Keratinocyte (primary cell): ENCODE measurements around the gene GDA.

Experiments used
- EZH2 ChIP-seq: IDR thresholded peaks from one replicate; pipeline ENCODE4 v1.6.1; 2012; ENCODE audit warnings: inconsistent platforms, mild to moderate bottlenecking, low read length, moderate library complexity
- TF ChIP-seq, protein P1 (sequence below), 3 experiments: IDR thresholded peaks in 1 of 3; conservative IDR thresholded peaks in 1 of 3; optimal IDR thresholded peaks in 1 of 3; 2 replicates in 2 of 3; 3 replicates in 1 of 3; pipeline versions ENCODE3 to v1.5.1; 2011; ENCODE audit warnings: low read length in 3 of 3, mild to moderate bottlenecking in 3 of 3, moderate library complexity in 2 of 3, control low read depth in 1 of 3, inconsistent platforms in 1 of 3; ENCODE audit not compliant: insufficient read depth in 2 of 3; ENCODE audit errors: extremely low read depth in 1 of 3

DNA sequence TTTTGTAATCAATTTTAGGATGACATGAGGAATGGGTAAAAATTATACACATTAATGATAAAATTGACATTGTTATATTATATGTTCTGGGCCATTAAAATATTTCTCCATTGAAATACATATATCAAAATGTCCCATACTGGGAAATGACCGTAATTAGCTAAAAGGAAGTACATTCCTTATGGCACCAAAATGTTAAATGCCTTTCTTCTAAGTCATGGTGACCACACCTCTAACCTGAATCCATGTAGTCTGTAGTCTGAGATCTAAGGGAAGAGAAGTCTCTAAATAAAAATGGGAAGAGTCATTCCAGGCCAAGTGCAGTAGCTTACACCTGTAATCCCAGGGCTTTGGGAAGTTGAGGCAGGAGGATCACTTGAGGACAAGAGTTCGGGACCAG, 10.0 kb upstream of the GDA start:
- TF ChIP-seq, protein P1, sequence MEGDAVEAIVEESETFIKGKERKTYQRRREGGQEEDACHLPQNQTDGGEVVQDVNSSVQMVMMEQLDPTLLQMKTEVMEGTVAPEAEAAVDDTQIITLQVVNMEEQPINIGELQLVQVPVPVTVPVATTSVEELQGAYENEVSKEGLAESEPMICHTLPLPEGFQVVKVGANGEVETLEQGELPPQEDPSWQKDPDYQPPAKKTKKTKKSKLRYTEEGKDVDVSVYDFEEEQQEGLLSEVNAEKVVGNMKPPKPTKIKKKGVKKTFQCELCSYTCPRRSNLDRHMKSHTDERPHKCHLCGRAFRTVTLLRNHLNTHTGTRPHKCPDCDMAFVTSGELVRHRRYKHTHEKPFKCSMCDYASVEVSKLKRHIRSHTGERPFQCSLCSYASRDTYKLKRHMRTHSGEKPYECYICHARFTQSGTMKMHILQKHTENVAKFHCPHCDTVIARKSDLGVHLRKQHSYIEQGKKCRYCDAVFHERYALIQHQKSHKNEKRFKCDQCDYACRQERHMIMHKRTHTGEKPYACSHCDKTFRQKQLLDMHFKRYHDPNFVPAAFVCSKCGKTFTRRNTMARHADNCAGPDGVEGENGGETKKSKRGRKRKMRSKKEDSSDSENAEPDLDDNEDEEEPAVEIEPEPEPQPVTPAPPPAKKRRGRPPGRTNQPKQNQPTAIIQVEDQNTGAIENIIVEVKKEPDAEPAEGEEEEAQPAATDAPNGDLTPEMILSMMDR (optimal IDR thresholded peaks at IDR 0.05 in 1 of 3, IDR thresholded peaks at IDR 0.05 in 1 of 3, conservative IDR thresholded peaks at IDR 0.05 in 1 of 3; ENCODE audit: extremely low read depth in 1 of 3, insufficient read depth in 2 of 3, low read length in 3 of 3) = no peak
- no peak for TF ChIP-seq EZH2
